Mononuclear cell (primary cell): ENCODE data around the gene MAVS. TPM values are rescaled to one million over a fixed set of nuclear protein-coding genes. Genes with fewer than 3 reads are reported as not detected.

Source experiments
- H3K27me3 ChIP-seq: 2 replicates; pipeline ENCODE4 v1.6.0; 2011; ENCODE audit warnings: low read length, control low read depth; ENCODE audit not compliant: insufficient read depth
- H3K4me1 ChIP-seq: 2 replicates; pipeline ENCODE4 v1.5.1; 2011; ENCODE audit warnings: mild to moderate bottlenecking, low read length, control low read depth; ENCODE audit not compliant: insufficient read depth
- H3K4me3 ChIP-seq: 2 replicates; pipeline ENCODE4 v1.5.1; 2011; ENCODE audit warnings: mild to moderate bottlenecking, low read length, moderate library complexity
- H3K9me3 ChIP-seq: 2 replicates; pipeline ENCODE4 v1.5.1; 2011; ENCODE audit warnings: low read depth, mild to moderate bottlenecking, control low read depth, low read length
- total RNA-seq: library from RNA; depleted of rRNA; stranded (reverse); fragments of >200 nt; gene quantifications from one replicate; pipeline ENCODE4 v1.2.3, GENCODE V29; 2012

Gene MAVS
- total RNA-seq, 1 donor: 6.0 TPM

DNA sequence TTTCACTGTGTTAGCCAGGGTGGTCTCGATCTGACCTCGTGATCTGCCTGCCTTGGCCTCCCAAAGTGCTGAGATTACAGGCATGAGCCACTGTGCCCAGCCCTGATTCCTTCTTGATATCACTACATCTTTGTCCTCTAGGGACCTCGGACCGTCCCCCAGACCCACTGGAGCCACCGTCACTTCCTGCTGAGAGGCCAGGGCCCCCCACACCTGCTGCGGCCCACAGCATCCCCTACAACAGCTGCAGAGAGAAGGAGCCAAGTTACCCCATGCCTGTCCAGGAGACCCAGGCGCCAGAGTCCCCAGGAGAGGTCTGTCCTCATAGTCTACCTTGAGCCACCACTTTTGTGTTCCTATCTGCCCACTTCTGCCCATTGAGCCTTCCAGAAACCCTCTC is 14.6 kb downstream of the MAVS start:
- no peaks in the 10 kb centered on the region for H3K4me1 ChIP-seq
- H3K27me3 ChIP-seq: no peaks in the 10 kb centered on the region
- no peak overlapping the region for H3K4me3 ChIP-seq
- H3K9me3 ChIP-seq: no peaks in the 10 kb centered on the region

DNA sequence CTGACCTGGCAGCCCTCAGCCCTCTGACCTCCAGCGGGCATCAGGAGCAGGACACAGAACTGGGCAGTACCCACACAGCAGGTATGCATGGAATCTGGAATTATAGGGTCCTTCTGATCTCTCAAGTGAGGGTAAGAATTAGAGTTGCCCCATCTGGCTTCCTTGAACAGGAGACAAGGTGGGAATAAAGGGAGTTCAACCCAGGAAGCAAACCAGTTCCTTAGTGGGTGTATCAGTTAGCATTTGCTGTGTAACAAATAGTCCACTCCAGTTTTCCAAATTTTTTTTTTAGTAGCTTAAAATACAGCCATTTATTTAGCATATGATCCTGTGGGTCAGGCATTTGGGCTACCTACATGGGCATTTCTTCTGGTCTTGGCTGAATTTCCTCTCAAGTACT is 15.7 kb downstream of the MAVS start:
- Histone ChIP-seq H3K9me3 (no peaks in the 10 kb centered on the region), H3K4me1 (no peaks in the 10 kb centered on the region)

DNA sequence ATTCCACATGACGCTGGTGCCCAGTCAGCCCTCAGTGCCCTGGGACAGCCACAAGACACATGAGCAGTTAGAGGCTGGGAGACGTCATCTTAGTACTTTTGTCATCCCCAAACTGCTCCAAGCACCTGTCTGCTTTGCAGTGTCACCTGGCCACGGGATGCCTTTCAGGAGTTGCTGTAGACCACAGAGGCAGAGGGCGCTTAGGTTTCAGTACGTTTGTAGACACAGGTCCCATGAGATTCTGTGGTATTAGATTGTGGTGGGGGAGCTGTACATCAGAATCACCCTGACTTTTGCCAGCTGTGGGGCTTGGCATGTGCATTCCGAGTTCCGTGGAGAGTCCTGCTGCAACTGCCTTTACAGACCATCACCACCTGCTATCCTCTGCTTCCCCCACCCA is 16.7 kb downstream of the MAVS start:
- no peaks in the 10 kb centered on the region for H3K4me1 ChIP-seq
- H3K4me3 ChIP-seq: no peak overlapping the region
- H3K27me3 ChIP-seq: no peaks in the 10 kb centered on the region
- H3K9me3 ChIP-seq: no peaks in the 10 kb centered on the region

More for the DNA sequence above, 15.7 kb downstream of the MAVS start:
- no peak overlapping the region for H3K4me3 ChIP-seq
- H3K27me3 ChIP-seq: no peaks in the 10 kb centered on the region

DNA sequence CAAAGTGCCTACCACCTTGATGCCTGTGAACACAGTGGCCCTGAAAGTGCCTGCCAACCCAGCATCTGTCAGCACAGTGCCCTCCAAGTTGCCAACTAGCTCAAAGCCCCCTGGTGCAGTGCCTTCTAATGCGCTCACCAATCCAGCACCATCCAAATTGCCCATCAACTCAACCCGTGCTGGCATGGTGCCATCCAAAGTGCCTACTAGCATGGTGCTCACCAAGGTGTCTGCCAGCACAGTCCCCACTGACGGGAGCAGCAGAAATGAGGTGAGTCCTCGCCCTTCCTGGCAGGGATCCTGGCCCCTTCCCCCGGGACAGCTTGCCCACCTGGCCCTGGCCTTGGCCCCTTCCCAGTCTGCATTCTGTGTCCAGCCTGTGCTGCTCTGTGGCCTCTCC is 17.9 kb downstream of the MAVS start:
- Histone ChIP-seq H3K4me1 (no peaks in the 10 kb centered on the region), H3K9me3 (no peaks in the 10 kb centered on the region), H3K27me3 (no peaks in the 10 kb centered on the region), H3K4me3 (no peak overlapping the region)

DNA sequence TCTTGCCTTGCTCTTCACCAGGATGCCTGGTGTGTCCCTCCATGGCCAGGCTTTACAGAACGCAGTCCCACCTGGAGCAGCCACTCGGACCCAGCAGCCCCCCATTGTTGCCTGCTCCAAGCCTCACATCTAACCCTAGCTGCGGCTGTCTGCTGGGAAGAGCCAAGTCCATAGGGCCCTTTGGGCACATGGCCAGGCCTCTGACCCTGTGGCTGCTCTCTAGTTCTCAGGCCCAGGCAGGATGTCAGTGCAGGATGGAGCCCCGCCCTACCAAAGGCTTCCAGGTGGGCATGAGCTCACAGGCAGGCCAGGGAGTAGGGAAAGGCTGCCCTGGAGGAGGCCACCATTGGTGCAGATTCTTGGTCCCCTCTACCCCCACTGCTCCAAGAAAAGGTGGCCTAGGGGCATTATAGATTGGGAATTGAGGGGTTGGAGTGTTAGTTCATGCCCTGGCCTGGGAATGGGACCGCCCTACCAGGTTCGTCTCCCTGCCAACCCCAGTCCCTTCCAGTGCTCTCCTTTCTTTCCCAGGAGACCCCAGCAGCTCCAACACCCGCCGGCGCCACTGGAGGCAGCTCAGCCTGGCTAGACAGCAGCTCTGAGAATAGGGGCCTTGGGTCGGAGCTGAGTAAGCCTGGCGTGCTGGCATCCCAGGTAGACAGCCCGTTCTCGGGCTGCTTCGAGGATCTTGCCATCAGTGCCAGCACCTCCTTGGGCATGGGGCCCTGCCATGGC is 18.7 kb downstream of the MAVS start:
- Histone ChIP-seq H3K9me3 (no peaks in the 10 kb centered on the region), H3K4me3 (no peak overlapping the region), H3K27me3 (no peaks in the 10 kb centered on the region), H3K4me1 (no peaks in the 10 kb centered on the region)

DNA sequence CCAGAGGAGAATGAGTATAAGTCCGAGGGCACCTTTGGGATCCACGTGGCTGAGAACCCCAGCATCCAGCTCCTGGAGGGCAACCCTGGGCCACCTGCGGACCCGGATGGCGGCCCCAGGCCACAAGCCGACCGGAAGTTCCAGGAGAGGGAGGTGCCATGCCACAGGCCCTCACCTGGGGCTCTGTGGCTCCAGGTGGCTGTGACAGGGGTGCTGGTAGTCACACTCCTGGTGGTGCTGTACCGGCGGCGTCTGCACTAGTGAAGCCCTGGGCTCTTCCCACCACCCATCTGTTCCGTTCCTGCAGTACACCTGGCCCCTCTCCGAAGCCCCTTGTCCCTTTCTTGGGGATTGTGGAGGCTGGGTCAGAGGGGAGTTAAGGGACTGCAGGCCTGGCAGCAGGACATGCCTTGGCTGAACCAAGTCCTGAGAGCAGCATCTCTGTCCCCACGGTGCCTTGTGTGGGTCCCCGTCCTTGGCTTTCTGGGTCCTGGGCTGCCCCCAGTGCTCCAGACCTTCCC is 19.3 kb downstream of the MAVS start:
- no peaks in the 10 kb centered on the region for H3K4me1 ChIP-seq
- H3K4me3 ChIP-seq: no peak overlapping the region
- no peaks in the 10 kb centered on the region for H3K9me3 ChIP-seq
- no peaks in the 10 kb centered on the region for H3K27me3 ChIP-seq

DNA sequence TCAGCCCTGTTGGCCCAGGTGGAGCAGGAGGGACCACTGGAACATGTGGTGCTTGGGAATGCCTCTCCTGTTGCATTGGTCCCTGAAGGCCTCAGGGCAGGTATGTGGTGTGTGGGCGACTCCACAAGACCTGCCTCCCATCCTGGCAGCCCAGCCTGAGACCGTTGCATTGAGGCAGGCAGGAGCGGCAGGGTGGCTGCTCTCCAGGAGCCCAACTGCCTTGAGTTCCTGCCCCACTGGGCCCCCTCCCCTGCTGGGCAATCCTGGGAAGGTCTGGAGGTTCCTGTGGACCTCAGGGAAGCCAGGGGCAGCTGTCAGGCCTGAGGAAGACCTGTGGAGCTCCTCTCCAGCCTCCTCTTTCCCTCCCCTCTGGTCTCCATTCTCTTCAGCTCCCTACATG is 19.8 kb downstream of the MAVS start:
- no peaks in the 10 kb centered on the region for H3K27me3 ChIP-seq
- no peak overlapping the region for H3K4me3 ChIP-seq
- H3K4me1 ChIP-seq: no peaks in the 10 kb centered on the region
- no peaks in the 10 kb centered on the region for H3K9me3 ChIP-seq

DNA sequence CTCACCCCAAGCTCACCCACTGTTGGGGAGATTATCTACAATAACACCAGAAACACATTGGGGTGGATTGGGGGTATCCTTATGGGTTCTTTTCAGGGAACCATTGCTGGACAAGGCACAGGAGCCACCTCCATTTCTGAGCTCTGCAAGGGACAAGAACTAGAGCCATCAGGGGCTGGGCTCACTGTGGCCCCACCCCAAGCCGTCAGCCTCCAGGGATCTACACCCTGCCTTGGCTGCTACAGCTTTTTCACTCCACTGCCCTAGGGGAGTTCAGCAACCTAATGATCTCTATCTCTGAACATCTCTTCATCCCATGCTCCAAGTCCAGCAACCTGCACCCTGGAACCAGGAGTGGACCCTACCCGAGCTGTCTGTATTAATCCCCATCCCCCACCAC is 21.2 kb downstream of the MAVS start:
- H3K4me3 ChIP-seq: no peak overlapping the region

DNA sequence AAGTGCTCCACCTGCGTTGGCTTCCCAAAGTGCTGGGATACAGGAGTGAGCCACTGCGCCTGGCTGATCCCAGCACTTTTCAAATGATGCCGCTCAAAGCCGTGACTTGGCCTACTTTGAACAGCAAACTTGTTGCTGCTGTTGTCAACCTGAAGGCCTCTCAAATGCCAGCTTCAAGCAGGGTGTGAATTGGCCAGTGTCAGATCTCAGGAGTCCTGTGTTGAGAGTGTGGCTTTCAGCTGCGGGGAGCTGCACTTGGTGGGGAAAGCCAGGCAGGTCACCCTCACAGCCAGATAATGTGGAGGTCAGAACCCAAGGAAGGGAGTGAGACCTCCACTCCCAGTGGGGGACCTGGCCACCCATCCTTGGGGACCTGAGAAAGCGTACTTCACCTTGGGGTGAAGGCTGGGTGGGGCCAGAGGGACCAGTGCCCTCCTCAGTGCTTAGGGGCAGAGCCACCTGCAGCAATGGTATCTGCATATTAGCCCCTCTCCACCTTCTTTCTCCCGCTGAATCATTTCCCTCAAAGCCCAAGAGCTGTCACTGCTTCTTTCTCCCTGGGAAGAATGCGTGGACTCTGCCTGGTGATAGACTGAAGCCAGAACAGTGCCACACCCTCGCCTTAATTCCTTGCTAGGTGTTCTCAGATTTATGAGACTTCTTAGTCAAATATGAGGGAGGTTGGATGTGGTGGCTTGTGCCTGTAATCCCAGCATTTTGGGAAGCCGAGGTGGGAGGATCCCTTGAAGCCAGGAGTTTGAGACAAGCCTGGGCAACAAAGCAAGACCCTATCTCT is 23.4 kb downstream of the MAVS start:
- Histone ChIP-seq H3K4me1 (peaks cover 2% of the 10 kb centered on the region), H3K4me3 (no peak overlapping the region), H3K27me3 (no peaks in the 10 kb centered on the region), H3K9me3 (no peaks in the 10 kb centered on the region)

More for the DNA sequence above, 21.2 kb downstream of the MAVS start:
- H3K27me3 ChIP-seq: no peaks in the 10 kb centered on the region
- H3K9me3 ChIP-seq: no peaks in the 10 kb centered on the region
- H3K4me1 ChIP-seq: no peaks in the 10 kb centered on the region

DNA sequence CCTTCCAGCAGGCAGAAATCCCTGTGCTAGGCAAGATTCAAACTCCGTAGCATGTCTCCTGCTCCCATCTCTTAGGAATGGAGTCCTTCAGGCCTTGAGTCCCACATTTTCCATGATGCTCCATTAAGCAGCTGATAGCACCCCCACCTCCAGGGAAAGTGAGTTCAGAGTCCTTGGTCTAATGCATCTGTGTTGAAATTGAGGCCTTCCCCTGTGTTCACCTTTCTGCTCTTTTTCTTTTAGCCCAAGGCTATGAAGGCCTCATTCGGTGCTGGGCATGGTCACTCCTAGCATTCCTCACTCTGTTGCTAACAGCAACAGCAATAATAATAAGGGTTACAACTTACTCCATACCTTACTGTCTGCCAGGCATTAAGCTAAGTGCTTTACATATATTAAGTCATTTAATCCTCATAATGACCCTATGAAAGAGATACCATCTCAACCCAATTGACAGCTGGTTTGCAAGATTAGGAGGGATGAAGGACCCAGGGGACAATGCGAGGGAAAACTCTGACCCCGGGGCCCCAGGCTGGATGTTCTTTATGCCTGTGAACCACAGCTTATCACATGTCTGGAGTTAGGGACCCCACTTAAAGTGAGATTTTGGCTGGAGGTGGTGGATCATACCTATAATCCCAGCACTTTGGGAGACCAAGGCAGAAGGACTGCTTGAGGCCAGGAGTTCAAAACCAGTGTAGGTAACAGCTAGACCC is 25.1 kb downstream of the MAVS start:
- Histone ChIP-seq H3K4me1 (peaks cover 9% of the 10 kb centered on the region), H3K9me3 (no peaks in the 10 kb centered on the region), H3K4me3 (no peak overlapping the region), H3K27me3 (no peaks in the 10 kb centered on the region)

DNA sequence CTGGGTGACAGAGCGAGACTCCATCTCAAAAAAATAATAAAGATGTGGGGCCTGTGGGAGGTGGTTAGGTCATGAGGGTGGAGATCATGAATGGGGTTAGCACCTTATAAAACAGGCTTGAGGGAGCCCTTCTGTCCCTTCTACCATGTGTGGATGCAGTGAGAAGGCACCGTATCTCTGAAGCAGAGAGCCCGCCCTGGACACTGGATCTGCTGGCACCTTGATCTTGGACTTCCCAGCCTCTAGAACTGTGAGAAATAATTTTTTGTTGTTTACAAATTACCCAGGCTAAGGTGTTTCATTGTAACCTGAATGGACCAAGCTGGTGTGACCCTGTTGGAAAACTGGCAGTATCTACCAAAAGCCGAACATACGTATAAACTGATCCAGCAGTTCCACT is 26.9 kb downstream of the MAVS start:
- Histone ChIP-seq H3K27me3 (no peaks in the 10 kb centered on the region), H3K4me1 (peaks cover 9% of the 10 kb centered on the region), H3K9me3 (no peaks in the 10 kb centered on the region), H3K4me3 (no peak overlapping the region)

DNA sequence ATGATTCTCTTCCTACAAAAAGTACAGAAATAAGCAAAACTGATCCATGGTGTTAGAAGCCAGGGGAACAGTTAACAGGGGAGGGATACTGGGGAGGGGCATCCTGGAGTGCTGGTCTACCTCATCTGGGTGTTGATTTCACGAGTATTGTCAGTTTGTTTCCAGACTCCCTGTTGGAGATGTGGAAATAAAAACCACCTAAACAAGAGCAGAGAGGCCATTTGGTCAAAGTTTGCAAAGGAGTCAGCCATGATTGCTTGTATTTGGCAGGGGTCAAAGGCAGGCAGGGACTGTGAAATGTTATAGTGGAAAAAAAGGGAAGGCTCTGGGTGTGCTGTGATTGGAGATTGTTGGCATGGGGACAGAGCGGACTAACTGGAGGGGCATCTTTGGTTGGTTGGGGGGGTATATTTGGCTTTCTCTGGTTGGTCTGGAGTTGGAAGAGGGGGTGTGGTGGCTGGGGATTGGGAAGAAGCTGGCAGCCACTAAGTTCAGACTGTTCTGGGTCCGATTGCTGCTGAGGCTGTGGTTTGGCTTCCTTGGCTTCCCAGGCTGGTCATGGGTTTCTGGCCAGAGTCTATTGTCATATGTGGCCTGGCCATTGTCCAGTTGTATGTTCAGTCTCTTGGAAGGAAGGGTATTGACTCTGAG is 27.7 kb downstream of the MAVS start:
- Histone ChIP-seq H3K9me3 (no peaks in the 10 kb centered on the region), H3K4me3 (no peak overlapping the region), H3K27me3 (no peaks in the 10 kb centered on the region), H3K4me1 (peaks cover 9% of the 10 kb centered on the region)

DNA sequence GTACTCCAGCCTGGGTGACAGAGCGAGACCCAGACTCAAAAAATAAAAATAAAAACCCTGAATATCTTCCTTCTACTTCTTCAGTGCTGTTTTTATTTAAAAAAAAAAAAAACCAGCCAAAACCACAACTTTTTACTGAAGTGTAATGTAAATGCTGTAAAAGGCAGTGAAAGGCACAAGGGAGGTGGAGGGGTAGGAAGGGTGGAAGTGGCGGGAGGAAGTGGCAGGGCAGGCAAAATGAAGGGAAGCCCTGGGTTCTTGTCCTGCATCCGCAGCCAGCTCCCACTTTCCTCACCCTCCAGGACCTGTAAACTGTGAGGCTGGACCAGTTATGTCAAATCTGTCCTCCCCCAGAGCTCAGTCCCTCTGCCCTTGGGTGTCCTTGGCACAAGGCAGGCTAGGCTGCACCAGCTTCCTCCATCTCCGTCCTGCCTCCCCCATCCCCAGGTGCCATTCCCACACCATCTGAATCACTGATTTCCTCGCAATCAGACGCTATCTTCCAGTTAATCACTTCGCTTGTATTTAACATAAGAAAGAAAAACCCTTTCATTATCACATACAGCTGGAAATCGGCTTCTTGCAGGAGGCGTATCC is 28.8 kb downstream of the MAVS start:
- no peak overlapping the region for H3K4me3 ChIP-seq
- peaks cover 9% of the 10 kb centered on the region for H3K4me1 ChIP-seq
- H3K27me3 ChIP-seq: no peaks in the 10 kb centered on the region
- no peaks in the 10 kb centered on the region for H3K9me3 ChIP-seq

DNA sequence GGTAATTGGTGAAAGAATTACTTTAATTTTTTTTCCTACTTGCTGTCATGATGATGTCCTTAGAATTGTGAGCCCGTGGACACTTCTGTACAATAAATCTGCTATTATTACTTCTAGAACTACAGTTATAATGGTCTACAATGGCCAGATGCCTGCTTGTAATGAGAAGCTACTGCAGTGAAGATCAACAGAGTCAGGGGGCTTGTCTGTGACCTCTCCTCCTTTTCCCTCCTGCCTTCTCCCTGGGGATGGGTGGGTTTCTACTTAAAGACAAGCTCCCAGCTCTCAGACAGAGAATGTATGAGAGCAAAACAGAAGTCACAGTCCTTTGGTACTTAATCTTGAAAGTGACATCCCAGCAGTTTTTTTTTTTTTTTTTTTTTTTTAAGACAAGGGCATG is 29.4 kb downstream of the MAVS start:
- Histone ChIP-seq H3K9me3 (no peaks in the 10 kb centered on the region), H3K4me1 (peaks cover 9% of the 10 kb centered on the region), H3K27me3 (no peaks in the 10 kb centered on the region), H3K4me3 (no peak overlapping the region)
